Neuron (in vitro differentiated cells): ENCODE results near the gene RNGTT.
"Not testable (repeated sequence)": the region's sequence is repeated elsewhere in the genome, so short reads cannot be mapped to it uniquely, and the experiment has no call there.

Experiments
- H2AFZ ChIP-seq: one replicate; pipeline ENCODE4 v1.6.1; 2013; ENCODE audit warnings: low read depth, mild to moderate bottlenecking, inconsistent platforms, low read length, moderate library complexity
- H3K27me3 ChIP-seq: one replicate; pipeline ENCODE4 v1.6.1; 2013; ENCODE audit warnings: low read length; ENCODE audit not compliant: insufficient read depth
- H3K36me3 ChIP-seq: one replicate; pipeline ENCODE4 v1.6.1; 2013; ENCODE audit warnings: low read length; ENCODE audit not compliant: insufficient read depth
- H3K4me1 ChIP-seq: one replicate; pipeline ENCODE4 v1.6.1; 2013; ENCODE audit warnings: low read length; ENCODE audit not compliant: insufficient read depth
- H3K4me3 ChIP-seq: 2 replicates; pipeline ENCODE4 v1.5.1; 2013; ENCODE audit warnings: mild to moderate bottlenecking, low read length, moderate library complexity
- H3K9me3 ChIP-seq: one replicate; pipeline ENCODE4 v1.6.1; 2013; ENCODE audit warnings: low read length

The RNGTT gene

DNA sequence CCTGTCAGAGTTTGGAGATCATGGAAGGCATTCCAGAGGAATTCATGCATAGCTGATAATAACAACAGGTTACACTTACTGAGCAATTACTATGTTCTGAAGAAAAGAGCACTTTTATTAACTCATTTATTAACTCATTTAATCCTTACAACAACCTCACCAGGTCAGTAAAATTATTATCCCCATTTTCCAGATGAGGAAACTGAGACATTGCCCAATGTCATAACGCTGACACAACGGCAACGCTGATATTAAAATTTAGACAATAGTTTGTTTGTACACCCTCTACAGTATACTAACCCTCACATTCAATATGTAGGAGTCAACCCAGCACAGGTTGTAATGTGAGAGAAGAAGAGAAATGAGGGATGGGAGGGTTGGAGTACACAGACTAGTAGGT, 105.0 kb downstream of the RNGTT start:
- no peaks in the 10 kb centered on the region for H3K9me3 ChIP-seq
- no peaks in the 10 kb centered on the region for H3K36me3 ChIP-seq
- H3K4me3 ChIP-seq: no peak overlapping the region
- no peaks in the 10 kb centered on the region for H3K27me3 ChIP-seq
- H3K4me1 ChIP-seq: no peaks in the 10 kb centered on the region
- H2AFZ ChIP-seq: no peak overlapping the region

DNA sequence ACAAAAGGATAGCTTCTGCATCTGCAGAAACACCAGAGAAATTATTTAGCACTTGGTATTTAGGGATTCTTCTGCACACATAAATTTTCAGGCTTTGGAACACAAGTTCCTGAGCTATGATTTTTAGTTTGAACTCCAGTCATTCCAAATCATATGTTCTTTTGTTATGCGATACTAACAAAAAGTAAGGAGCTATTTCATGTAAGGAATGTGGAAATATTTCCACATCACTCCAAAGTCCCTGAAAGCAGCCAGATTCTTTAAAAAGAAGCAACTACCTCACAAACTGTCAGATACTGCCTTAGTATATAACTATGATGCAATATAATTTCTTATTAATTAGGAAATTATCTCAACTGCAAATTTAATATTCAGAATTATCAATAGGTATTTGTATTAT, 106.9 kb downstream of the RNGTT start:
- H3K4me3 ChIP-seq: no peak overlapping the region

DNA sequence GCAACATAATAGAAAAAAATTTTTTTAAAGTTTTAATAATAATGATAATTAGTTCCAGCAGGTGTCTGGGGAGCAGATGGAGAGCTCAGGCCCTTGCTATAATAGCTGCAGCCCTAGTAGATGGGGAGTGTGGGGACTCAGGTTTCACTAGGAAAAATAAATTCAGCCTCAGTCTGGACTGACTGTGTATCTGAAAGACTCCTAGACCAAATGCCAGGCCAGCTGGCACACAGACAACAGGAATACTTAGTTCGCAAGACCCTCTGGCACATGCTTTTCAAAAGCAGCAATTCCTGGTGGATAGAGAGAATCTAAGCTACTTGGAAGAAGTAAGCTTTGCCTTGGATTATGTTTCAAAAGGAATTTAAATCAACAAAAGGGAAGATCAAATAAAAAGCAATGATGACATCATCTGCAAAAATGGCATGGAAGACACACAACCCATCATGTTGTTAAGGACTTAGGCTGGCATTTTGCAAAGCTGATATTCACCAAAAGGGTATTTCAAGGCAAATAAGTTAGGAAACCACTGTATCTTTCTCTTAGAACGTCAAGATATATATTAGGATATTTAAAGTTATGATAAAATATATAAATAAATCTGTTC, 107.8 kb downstream of the RNGTT start:
- no peak overlapping the region for H3K4me3 ChIP-seq
- H3K4me1 ChIP-seq: no peaks in the 10 kb centered on the region
- no peaks in the 10 kb centered on the region for H3K9me3 ChIP-seq
- H2AFZ ChIP-seq: no peak overlapping the region
- H3K27me3 ChIP-seq: no peaks in the 10 kb centered on the region
- H3K36me3 ChIP-seq: no peaks in the 10 kb centered on the region

More for the DNA sequence above, 106.9 kb downstream of the RNGTT start:
- H2AFZ ChIP-seq: no peak overlapping the region
- no peaks in the 10 kb centered on the region for H3K27me3 ChIP-seq
- H3K9me3 ChIP-seq: no peaks in the 10 kb centered on the region
- H3K36me3 ChIP-seq: no peaks in the 10 kb centered on the region
- no peaks in the 10 kb centered on the region for H3K4me1 ChIP-seq

DNA sequence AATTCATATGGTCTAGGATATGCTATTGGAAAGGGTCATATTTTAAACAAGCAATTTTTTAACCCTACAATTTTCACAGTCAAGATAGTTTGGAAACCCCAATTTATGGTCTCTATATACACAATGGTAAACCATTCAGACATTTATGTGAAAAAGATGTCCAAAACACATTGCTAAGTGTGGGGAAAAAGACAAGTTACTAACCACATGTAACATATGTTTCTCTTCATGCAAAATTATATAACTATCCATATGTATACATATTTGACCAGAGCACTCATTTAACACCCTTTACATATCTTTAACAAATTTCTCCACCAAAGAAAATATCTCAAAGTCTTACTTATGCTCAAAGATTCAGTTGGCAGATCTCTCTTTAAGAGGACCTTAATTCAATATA, 110.6 kb downstream of the RNGTT start:
- no peaks in the 10 kb centered on the region for H3K4me1 ChIP-seq
- no peaks in the 10 kb centered on the region for H3K27me3 ChIP-seq
- no peaks in the 10 kb centered on the region for H3K9me3 ChIP-seq
- no peak overlapping the region for H3K4me3 ChIP-seq
- no peak overlapping the region for H2AFZ ChIP-seq
- no peaks in the 10 kb centered on the region for H3K36me3 ChIP-seq

DNA sequence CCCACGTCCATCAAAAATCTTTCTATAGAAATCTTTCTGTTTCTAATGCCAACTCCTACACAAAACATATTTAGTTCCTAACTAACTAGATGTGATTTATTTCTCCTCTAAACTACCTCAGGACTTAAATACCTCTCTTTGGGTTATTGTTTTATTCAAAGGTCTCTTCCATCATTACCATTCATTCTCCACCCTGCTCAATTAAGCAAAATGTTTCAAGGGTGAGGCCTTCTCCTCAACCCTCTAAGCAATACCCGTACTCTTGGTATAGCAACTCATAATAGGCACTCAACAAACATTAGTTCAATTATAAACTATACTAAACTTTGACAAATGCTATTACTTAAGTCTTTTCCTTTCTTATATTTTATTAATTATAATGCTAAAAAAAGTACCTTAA, 111.4 kb downstream of the RNGTT start:
- Histone ChIP-seq H3K4me1 (peaks cover 2% of the 10 kb centered on the region), H3K36me3 (no peaks in the 10 kb centered on the region), H2AFZ (no peak overlapping the region), H3K9me3 (no peaks in the 10 kb centered on the region), H3K4me3 (no peak overlapping the region), H3K27me3 (no peaks in the 10 kb centered on the region)

DNA sequence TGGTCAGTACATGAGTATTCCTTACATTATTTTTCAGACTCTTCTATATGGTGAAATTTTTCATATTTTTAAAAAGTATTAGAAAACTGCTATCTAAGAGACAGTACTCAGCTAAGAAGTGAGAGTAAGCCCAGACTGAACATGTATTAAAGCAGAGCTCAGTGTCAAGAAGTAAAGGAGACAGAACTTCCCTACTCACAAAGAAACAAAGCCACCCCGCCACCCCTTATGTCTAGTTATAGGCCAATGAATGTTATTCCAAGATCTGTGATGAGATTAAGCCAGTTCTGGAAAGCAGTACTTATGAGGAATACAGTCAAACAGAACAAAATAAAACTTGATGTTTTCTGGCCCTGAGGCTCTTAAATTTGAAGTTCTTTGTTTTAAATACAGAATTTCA, 114.5 kb downstream of the RNGTT start:
- Histone ChIP-seq H3K27me3 (no peaks in the 10 kb centered on the region), H2AFZ (no peak overlapping the region), H3K36me3 (no peaks in the 10 kb centered on the region)

DNA sequence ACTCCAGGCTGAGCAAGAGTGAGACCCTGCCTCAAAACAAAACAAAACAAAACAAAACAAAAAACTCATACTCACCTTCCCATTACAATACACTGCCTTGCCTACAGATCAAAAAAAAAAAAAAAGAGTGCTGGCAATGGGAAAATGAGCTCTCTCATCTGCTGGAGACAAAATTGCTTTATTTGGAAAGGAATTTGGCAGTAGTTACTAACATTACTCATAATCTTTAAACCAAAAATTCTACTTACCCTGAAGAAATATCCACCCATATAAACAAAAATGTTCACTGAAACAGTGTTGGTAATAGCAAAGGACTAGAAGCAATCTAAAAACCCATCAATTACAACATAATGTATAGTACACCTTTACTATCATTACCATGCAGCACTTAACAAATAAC, 120.4 kb downstream of the RNGTT start:
- H3K36me3 ChIP-seq: no peaks in the 10 kb centered on the region
- peaks cover 2% of the 10 kb centered on the region for H3K9me3 ChIP-seq
- no peak overlapping the region for H2AFZ ChIP-seq
- H3K27me3 ChIP-seq: no peaks in the 10 kb centered on the region
- peaks cover 2% of the 10 kb centered on the region for H3K4me1 ChIP-seq
- H3K4me3 ChIP-seq: no peak overlapping the region

More for the DNA sequence above, 114.5 kb downstream of the RNGTT start:
- Histone ChIP-seq H3K4me1 (peaks cover 2% of the 10 kb centered on the region), H3K9me3 (no peaks in the 10 kb centered on the region), H3K4me3 (no peak overlapping the region)

DNA sequence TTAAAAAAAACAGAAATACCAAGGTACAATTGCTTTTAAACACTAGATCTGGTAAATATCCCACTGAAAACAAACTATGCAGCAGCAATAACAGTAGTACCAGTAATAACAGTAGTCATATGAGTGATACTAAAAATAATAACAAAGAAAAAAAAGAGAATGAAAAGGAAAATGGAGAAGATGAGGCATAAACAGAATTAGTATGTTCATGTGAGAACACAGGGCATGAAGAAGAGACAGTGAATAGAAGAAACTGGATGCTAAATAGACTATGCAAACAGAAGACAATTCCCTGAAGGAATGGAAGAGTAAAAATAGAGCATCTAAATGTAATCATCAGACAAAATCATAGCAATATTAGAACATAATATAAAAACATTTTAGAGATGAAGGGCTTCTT, 121.1 kb downstream of the RNGTT start:
- Histone ChIP-seq H3K4me1 (peaks cover 2% of the 10 kb centered on the region), H3K36me3 (no peaks in the 10 kb centered on the region), H3K4me3 (no peak overlapping the region), H3K9me3 (peaks cover 2% of the 10 kb centered on the region), H2AFZ (no peak overlapping the region), H3K27me3 (no peaks in the 10 kb centered on the region)

DNA sequence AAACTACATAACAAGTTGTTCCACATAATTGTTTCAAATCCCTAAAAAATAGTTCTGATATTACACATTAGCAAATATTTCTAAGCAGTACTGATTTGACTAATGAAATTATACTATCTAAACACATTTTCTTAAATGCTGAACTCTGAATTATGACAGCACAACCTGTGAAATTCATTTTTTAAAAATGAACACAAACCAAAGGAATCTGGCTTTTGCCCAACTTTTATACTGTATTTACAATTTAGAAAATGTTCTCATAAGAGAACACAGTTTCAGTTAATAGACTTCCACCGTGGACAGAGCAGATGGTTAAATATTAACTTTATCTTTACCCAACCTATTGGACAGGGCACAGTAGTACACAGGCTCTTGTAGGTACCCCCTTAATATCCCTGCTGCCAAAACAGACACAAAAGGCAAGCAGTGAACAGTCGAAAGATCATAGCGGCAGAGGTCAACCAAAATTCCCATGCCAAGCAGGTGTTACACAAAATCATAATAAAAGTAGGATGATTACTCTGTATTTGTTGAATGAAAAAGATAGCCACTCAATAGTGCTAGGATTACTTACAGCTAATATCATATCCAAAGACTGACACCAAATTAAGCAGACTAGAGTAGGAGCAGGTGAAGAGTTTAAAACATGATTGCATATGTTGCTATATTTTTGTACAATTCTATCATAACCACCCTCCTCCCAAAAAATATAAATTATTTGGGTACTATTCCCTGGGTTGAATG, 122.5 kb downstream of the RNGTT start:
- Histone ChIP-seq H3K36me3 (no peaks in the 10 kb centered on the region), H3K9me3 (peaks cover 6% of the 10 kb centered on the region), H3K4me3 (no peak overlapping the region), H3K27me3 (no peaks in the 10 kb centered on the region), H2AFZ (no peak overlapping the region), H3K4me1 (no peaks in the 10 kb centered on the region)

DNA sequence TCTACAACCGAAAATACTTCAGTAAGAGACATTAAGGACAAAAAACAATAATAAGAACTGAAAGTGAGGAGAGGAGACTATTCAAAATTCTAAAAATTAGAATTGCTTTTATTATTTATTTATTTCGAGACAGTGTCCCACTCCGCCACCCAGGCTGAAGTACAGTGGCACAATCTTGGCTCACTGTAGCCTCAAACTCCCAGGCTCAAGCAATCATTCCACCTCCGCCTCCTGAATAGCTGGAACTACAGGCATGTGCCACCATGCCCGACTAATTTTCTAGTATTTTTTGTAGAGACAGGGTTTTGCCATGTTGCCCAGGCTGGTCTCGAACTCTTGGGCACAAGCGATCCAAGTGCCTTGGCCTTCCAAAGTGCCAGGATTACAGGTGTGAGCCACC, 123.1 kb downstream of the RNGTT start:
- Histone ChIP-seq H2AFZ (no peak overlapping the region), H3K4me3 (no peak overlapping the region), H3K9me3 (peaks cover 8% of the 10 kb centered on the region), H3K36me3 (no peaks in the 10 kb centered on the region), H3K27me3 (no peaks in the 10 kb centered on the region), H3K4me1 (no peaks in the 10 kb centered on the region)

DNA sequence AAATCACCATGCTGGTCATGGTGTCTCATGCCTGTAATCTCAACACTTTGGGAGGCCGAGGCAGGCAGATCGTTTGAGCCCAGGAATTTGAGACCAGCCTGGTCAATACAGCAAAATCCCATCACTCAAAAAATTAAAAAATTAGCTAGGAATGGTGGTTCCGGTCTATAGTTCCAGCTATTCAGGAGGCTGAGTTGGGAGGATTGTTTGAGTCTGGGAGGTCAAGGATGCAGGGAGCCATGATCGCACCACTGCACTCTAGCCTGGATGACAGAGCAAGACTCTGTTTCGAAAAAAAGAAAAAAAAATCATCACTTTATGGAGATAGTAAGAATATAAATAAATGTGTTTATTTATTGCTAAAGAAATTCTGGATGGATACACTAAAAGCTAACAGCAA, 124.1 kb downstream of the RNGTT start:
- Histone ChIP-seq H3K4me3 (no peak overlapping the region), H3K9me3 (peaks cover 8% of the 10 kb centered on the region), H3K4me1 (no peaks in the 10 kb centered on the region), H3K27me3 (no peaks in the 10 kb centered on the region), H3K36me3 (no peaks in the 10 kb centered on the region), H2AFZ (no peak overlapping the region)

DNA sequence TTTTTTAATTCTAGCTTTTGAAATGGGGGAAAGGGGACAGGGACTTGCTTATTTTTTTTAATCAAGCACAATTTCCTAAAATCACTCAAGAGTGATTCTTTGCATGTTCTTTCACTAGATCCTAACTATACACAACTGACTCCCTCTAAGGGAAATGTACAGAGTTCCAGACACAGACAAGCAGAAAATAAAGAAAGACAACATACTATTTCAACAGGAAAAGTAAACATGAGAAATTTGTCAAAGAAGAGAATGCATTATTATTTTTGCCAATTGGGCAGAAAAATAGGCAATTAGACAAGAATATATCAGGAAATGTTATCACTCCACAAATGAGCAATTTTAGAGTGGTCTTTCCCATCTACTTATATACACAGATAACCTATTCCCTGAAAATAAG, 128.2 kb downstream of the RNGTT start:
- Histone ChIP-seq H3K4me3 (no peak overlapping the region), H3K36me3 (no peaks in the 10 kb centered on the region), H3K4me1 (no peaks in the 10 kb centered on the region), H2AFZ (no peak overlapping the region), H3K27me3 (no peaks in the 10 kb centered on the region), H3K9me3 (peaks cover 13% of the 10 kb centered on the region)

DNA sequence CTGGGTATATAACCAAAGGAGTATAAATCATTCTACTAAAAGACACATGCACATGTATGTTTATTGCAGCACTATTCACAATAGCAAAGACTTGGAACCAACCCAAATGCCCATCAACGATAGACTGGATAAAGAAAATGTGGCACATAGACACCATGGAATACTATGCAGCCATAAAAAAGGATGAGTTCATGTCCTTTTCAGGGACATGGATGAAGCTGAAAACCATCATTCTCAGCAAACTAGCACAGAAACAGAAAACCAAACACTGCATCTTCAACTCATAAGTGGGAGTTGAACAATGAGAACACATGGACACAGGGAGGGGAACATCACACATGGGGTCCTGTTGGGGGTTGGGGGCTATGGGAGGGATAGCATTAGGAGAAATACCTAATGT, 130.3 kb downstream of the RNGTT start:
- not testable (repeated sequence) for H2AFZ ChIP-seq, H3K36me3 ChIP-seq, H3K27me3 ChIP-seq, H3K4me3 ChIP-seq, H3K4me1 ChIP-seq
- peaks cover 13% of the 10 kb centered on the region for H3K9me3 ChIP-seq

DNA sequence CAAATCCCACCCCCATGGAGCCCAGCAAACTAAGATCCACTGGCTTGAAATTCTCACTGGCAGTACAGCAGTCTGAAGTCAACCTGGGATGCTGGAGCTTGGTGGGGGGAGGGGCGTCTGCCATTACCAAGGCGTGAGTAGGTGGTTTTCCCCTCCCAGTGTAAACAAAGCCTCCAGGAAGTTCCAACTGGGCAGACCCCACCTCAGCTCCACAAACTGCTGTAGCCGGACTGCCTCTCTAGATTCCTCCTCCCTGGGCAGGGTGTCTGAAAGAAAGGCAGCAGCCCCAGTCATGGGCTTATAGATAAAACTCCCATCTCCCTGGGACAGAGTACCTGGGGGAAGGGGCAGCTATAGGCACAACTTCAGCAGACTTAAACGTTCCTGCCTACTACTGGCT, 135.8 kb downstream of the RNGTT start:
- H2AFZ ChIP-seq, H3K27me3 ChIP-seq, H3K4me1 ChIP-seq, H3K9me3 ChIP-seq, H3K36me3 ChIP-seq, H3K4me3 ChIP-seq: not testable (repeated sequence)
